Liver (tissue), 9 donors: ENCODE results near the gene MOXD1. TPM values are rescaled to one million over a fixed set of nuclear protein-coding genes. Genes with fewer than 3 reads are reported as not detected.

Experiments used
- DNase-seq: peaks from one replicate; pipeline ENCODE4 v3.0.0-alpha.2; 2017; ENCODE audit warnings: low spot score
- H3K27ac ChIP-seq, 2 donors: one replicate each; pipeline ENCODE4 v1.7.0; 2013; ENCODE audit warnings: inconsistent platforms in 2 of 2, low read length in 2 of 2, control low read depth in 1 of 2, low read depth in 1 of 2, mild to moderate bottlenecking in 1 of 2
- H3K27me3 ChIP-seq, 4 donors: one replicate each; pipeline versions ENCODE4 v1.6.1 to v1.7.0; 2013; ENCODE audit warnings: low read length in 3 of 4, inconsistent platforms in 1 of 4, mild to moderate bottlenecking in 1 of 4, moderate library complexity in 1 of 4; ENCODE audit not compliant: control insufficient read depth in 4 of 4, insufficient read depth in 4 of 4
- H3K36me3 ChIP-seq, 4 donors: one replicate each; pipeline versions ENCODE4 v1.6.1 to v1.7.0; 2013; ENCODE audit warnings: low read length in 3 of 4, mild to moderate bottlenecking in 3 of 4, low read depth in 1 of 4, moderate library complexity in 1 of 4; ENCODE audit not compliant: control insufficient read depth in 4 of 4, insufficient read depth in 3 of 4
- H3K4me1 ChIP-seq, 4 donors: one replicate each; pipeline versions ENCODE4 v1.6.1 to v1.7.0; 2013; ENCODE audit warnings: low read length in 3 of 4, mild to moderate bottlenecking in 3 of 4, moderate library complexity in 1 of 4; ENCODE audit not compliant: control insufficient read depth in 4 of 4, insufficient read depth in 4 of 4
- H3K4me3 ChIP-seq, 3 donors: one replicate each; pipeline versions ENCODE4 v1.6.1 to v1.7.0; 2013; ENCODE audit warnings: low read length in 3 of 3, control low read depth in 1 of 3, low read depth in 1 of 3, mild to moderate bottlenecking in 1 of 3
- H3K9ac ChIP-seq, 2 donors: one replicate each; pipeline ENCODE4 v1.7.0; 2013; ENCODE audit warnings: low read length in 2 of 2, mild to moderate bottlenecking in 2 of 2, moderate library complexity in 2 of 2, control low read depth in 1 of 2, low read depth in 1 of 2
- H3K9me3 ChIP-seq, 4 donors: one replicate each; pipeline versions ENCODE4 v1.6.1 to v1.7.0; 2013; ENCODE audit warnings: low read length in 3 of 4; ENCODE audit not compliant: control insufficient read depth in 4 of 4
- CTCF ChIP-seq: fragments of 150-350 bp; IDR thresholded peaks from 2 replicates; pipeline ENCODE4 v1.5.1; 2017; ENCODE audit warnings: improper control_type of control experiment, low read depth, low read length; ENCODE audit not compliant: missing input control
- EGR1 ChIP-seq, 2 donors: IDR thresholded peaks; 2 replicates each; pipeline ENCODE4 v1.6.1; 2016 to 2018; ENCODE audit warnings: antibody characterized with exemption in 2 of 2, low read depth in 2 of 2
- FOXA1 ChIP-seq: IDR thresholded peaks from 2 replicates; pipeline ENCODE4 v1.6.1; 2016; ENCODE audit warnings: antibody characterized with exemption
- FOXA2 ChIP-seq: IDR thresholded peaks from 2 replicates; pipeline ENCODE4 v1.6.1; 2016; ENCODE audit warnings: antibody characterized with exemption
- GABPA ChIP-seq, 2 donors: IDR thresholded peaks in 1 of 2; conservative IDR thresholded peaks in 1 of 2; 2 replicates each; pipeline ENCODE4 v1.6.1; 2016; ENCODE audit warnings: antibody characterized with exemption in 2 of 2, mild to moderate bottlenecking in 1 of 2, moderate library complexity in 1 of 2
- HNF4A ChIP-seq, 2 donors: conservative IDR thresholded peaks; 2 replicates each; pipeline ENCODE4 v1.6.1; 2016; ENCODE audit warnings: antibody characterized with exemption in 2 of 2, mild to moderate bottlenecking in 2 of 2
- HNF4G ChIP-seq: IDR thresholded peaks from 2 replicates; pipeline ENCODE4 v1.6.1; 2016; ENCODE audit warnings: antibody characterized with exemption
- JUND ChIP-seq, 2 donors: IDR thresholded peaks; 2 replicates each; pipeline ENCODE4 v1.6.1; 2016; ENCODE audit warnings: antibody characterized with exemption in 2 of 2
- MAX ChIP-seq: IDR thresholded peaks from 2 replicates; pipeline ENCODE4 v1.6.1; 2016; ENCODE audit warnings: antibody characterized with exemption
- NR2F2 ChIP-seq: IDR thresholded peaks from 2 replicates; pipeline ENCODE4 v1.6.1; 2016; ENCODE audit warnings: antibody characterized with exemption
- RAD21 ChIP-seq, 2 donors: IDR thresholded peaks; 2 replicates each; pipeline ENCODE4 v1.6.1; 2016; ENCODE audit warnings: antibody characterized with exemption in 2 of 2, mild to moderate bottlenecking in 2 of 2
- RXRA ChIP-seq, 2 donors: IDR thresholded peaks; 2 replicates each; pipeline ENCODE4 v1.6.1; 2017 to 2018; ENCODE audit warnings: antibody characterized with exemption in 2 of 2, mild to moderate bottlenecking in 1 of 2
- SP1 ChIP-seq: IDR thresholded peaks from 2 replicates; pipeline ENCODE4 v1.6.1; 2018; ENCODE audit warnings: antibody characterized with exemption, mild to moderate bottlenecking
- TAF1 ChIP-seq: conservative IDR thresholded peaks from 2 replicates; pipeline ENCODE4 v1.6.1; 2016; ENCODE audit warnings: antibody characterized with exemption, mild to moderate bottlenecking
- YY1 ChIP-seq: IDR thresholded peaks from 2 replicates; pipeline ENCODE4 v1.6.1; 2016; ENCODE audit warnings: antibody characterized with exemption, mild to moderate bottlenecking
- ZBTB33 ChIP-seq: IDR thresholded peaks from 2 replicates; pipeline ENCODE4 v1.6.1; 2016; ENCODE audit warnings: antibody characterized with exemption
- WGBS: extraction: QIAGEN DNeasy Blood & Tissue Kit; methylation state at CpG from one replicate; pipeline ENCODE4 v1.1.7; 2013; 5-methylcytosine and 5-hydroxymethylcytosine counted together
- polyA plus RNA-seq, 2 donors: library from polyadenylated mRNA; stranded (reverse) in 1 of 2; unstranded in 1 of 2; fragments of 200-250 nt in 1 of 2; fragments of >200 nt in 1 of 2; fragmentation: Nextera tagmentation in 1 of 2; extraction: Ambion mirVana in 1 of 2; gene quantifications; one replicate each; pipeline versions ENCODE4 v1.2.1 to v1.2.3, GENCODE V29; 2013 to 2015
- total RNA-seq, 2 donors: library from RNA; depleted of rRNA; stranded (reverse); fragments of >200 nt; gene quantifications; one replicate each; pipeline ENCODE4 v1.2.3, GENCODE V29; 2014
- TF ChIP-seq, protein P1 (sequence below): IDR thresholded peaks from 2 replicates; pipeline ENCODE4 v1.6.1; 2016; ENCODE audit warnings: antibody characterized with exemption
- TF ChIP-seq, protein P2 (sequence below): IDR thresholded peaks from 2 replicates; pipeline ENCODE4 v1.6.1; 2016; ENCODE audit warnings: antibody characterized with exemption, mild to moderate bottlenecking
- donor health status: healthy.
- donor health status: healthy.
- donor health status: healthy.
- donor health status: healthy.
- donor health status: healthy.

MOXD1 gene
- total and polyA plus RNA-seq, 4 donors: 0.14 to 0.48 (median 0.24) TPM

DNA sequence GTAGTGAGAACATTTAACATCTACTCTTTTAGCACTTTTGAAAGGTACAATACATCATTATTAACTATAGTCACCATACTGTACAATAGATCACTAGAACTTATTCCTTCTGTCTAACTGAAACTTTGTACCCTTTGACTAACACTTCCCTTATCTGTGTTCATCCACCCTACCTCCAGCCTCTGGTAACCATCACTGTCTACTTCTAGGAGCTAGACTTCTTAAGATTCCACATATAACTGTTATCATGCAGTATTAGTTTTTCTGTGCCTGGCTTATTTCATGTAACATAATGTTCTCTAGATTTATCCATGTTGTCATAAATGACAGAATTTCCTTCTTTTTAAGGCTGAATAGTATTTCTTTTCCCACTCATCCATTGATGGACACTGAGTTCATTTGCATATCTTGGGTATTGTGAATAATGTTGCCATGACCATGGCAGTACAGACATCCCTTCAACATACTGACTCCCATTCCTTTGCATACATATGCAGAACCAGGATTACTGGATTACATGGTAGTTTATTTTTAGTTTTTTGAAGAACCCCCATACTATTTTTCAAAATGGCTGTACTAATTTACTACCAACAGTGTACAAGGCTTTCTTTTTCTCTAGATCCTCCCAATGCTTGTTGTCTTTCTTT lies 135.7 kb downstream of the MOXD1 start:
- DNase-seq: no peak
- Histone ChIP-seq H3K36me3 (no peaks in the 10 kb centered on the region), H3K9me3 (no peaks in the 10 kb centered on the region), H3K4me3 (no peak overlapping the region), H3K27ac (no peak overlapping the region), H3K27me3 (no peaks in the 10 kb centered on the region), H3K9ac (no peak overlapping the region), H3K4me1 (no peaks in the 10 kb centered on the region)
- TF ChIP-seq FOXA2 (no peak), EGR1 (IDR thresholded peaks at IDR 0.05; ENCODE audit: low read depth in 2 of 2) (no peak), JUND (IDR thresholded peaks at IDR 0.05) (no peak), RAD21 (IDR thresholded peaks at IDR 0.05) (no peak), YY1 (no peak), HNF4A (conservative IDR thresholded peaks at IDR 0.05) (no peak), SP1 (no peak), TAF1 (no peak), GABPA (IDR thresholded peaks at IDR 0.05 in 1 of 2, conservative IDR thresholded peaks at IDR 0.05 in 1 of 2) (no peak)
- TF ChIP-seq, protein P1, sequence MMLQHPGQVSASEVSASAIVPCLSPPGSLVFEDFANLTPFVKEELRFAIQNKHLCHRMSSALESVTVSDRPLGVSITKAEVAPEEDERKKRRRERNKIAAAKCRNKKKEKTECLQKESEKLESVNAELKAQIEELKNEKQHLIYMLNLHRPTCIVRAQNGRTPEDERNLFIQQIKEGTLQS: no peak

GRCh38 chr6:132264021-132264500 lies 137.2 kb downstream of the MOXD1 start:
- H3K4me1 ChIP-seq: no peaks in the 10 kb centered on the region
- H3K9me3 ChIP-seq: no peaks in the 10 kb centered on the region
- no peak overlapping the region for H3K4me3 ChIP-seq
- no peak for DNase-seq
- WGBS: 90% methylated on average over 6 of the region's 6 CpGs
- H3K9ac ChIP-seq: no peak overlapping the region
- H3K27ac ChIP-seq: no peak overlapping the region
- no peaks in the 10 kb centered on the region for H3K36me3 ChIP-seq
- no peak for TF ChIP-seq FOXA1
- TF ChIP-seq, protein P2, sequence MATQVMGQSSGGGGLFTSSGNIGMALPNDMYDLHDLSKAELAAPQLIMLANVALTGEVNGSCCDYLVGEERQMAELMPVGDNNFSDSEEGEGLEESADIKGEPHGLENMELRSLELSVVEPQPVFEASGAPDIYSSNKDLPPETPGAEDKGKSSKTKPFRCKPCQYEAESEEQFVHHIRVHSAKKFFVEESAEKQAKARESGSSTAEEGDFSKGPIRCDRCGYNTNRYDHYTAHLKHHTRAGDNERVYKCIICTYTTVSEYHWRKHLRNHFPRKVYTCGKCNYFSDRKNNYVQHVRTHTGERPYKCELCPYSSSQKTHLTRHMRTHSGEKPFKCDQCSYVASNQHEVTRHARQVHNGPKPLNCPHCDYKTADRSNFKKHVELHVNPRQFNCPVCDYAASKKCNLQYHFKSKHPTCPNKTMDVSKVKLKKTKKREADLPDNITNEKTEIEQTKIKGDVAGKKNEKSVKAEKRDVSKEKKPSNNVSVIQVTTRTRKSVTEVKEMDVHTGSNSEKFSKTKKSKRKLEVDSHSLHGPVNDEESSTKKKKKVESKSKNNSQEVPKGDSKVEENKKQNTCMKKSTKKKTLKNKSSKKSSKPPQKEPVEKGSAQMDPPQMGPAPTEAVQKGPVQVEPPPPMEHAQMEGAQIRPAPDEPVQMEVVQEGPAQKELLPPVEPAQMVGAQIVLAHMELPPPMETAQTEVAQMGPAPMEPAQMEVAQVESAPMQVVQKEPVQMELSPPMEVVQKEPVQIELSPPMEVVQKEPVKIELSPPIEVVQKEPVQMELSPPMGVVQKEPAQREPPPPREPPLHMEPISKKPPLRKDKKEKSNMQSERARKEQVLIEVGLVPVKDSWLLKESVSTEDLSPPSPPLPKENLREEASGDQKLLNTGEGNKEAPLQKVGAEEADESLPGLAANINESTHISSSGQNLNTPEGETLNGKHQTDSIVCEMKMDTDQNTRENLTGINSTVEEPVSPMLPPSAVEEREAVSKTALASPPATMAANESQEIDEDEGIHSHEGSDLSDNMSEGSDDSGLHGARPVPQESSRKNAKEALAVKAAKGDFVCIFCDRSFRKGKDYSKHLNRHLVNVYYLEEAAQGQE: no peak
- TF ChIP-seq JUND (IDR thresholded peaks at IDR 0.05): no peak
- TF ChIP-seq RXRA (IDR thresholded peaks at IDR 0.05): no peak
- no peak for TF ChIP-seq EGR1 (IDR thresholded peaks at IDR 0.05; ENCODE audit: low read depth in 2 of 2)
- TF ChIP-seq ZBTB33: no peak
- TF ChIP-seq MAX: no peak
- no peak for TF ChIP-seq HNF4G
- TF ChIP-seq TAF1: no peak
- TF ChIP-seq NR2F2: no peak
- TF ChIP-seq SP1: no peak
- no peak for TF ChIP-seq RAD21 (IDR thresholded peaks at IDR 0.05)
- no peak for TF ChIP-seq HNF4A (conservative IDR thresholded peaks at IDR 0.05)
- TF ChIP-seq, protein P1: no peak
- no peak for TF ChIP-seq YY1
- TF ChIP-seq CTCF: no peak
- no peak for TF ChIP-seq FOXA2
- H3K27me3 ChIP-seq: peaks cover 0 to 4% (median 0%) of the 10 kb centered on the region in 4 donors
